GM20431 (cell line): Measurements from ENCODE around the gene BCORL1.

Source experiments
- in situ Hi-C: fragments of 300-500 bp; cut with MseI, MboI; formaldehyde crosslinking; loops from one replicate; pipeline ENCODE4 v1.15.0; 2020; ENCODE audit warnings: low sequenced_read_pairs; ENCODE audit not compliant: unreplicated experiment

BCORL1 gene

GRCh38 chrX:130084631-130085237 is 102.3 kb downstream of the BCORL1 start:
- in situ Hi-C loops = no loop called here

DNA sequence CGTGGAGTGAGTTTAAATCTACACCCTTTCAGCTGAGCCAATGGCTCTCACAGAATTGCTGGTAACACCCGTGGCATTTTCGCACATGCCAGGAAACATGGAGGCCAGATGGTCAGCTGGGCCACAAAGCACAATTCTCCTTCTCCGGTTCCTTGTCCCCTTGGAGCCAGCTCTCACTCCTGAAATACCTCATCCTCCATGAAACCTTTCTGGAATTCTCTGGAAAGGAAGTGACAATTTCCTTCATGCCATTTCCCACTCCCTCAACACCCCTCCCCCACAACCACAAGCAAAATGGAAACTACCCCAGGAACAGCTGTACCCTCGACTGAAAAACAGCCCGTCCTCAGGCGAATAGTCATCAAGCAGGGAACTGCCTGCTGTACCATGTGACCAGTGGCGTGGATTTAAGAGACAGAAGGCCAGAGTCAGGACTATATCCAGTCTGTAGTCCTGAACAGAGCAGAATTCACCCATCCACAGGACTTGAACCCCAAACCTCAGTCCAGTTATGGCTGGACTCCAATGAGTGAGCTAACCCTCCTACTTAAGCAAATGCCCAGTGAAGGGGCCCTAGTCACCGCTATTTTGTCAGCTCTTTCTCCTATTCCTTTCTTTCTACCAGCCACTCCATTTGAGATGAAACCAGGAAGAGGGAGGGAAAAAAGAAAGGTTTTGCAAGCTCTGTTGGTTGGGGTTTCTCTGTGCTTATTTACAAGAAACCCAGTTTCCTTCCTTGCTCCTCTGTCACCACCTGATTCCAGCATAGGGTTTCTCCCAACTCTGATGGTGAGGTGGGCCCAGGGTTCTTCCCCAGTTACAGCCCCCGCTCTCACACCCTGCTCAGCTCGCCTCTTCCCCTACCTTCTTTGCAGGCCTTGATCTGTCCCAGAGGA is 103.4 kb downstream of the BCORL1 start:
- in situ Hi-C loops = no loop called here

GRCh38 chrX:130086447-130087206 is 104.2 kb downstream of the BCORL1 start:
- in situ Hi-C loops = no loop called here

DNA sequence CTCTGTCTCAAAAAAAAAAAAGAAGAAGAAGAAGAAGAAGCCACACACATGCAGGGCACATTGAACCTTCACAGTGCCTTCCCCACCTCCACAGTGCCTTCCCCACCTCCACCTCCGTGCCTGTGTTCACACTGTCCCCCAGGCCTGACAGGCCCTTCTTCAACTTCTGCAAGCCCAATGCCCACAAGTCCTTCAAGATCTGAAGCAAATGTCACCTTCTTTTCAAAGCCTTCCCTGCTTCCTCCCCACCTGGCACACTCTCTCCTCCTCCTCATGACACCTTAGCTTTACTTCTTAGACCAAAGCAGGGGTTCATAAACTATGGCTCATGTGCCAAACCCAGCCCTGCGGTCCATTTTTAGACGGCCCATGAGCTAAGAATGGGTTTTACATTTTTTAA is 107.9 kb downstream of the BCORL1 start:
- in situ Hi-C loops = no loop called here

GRCh38 chrX:130091980-130092522 is 109.6 kb downstream of the BCORL1 start:
- in situ Hi-C loops = no loop called here

DNA sequence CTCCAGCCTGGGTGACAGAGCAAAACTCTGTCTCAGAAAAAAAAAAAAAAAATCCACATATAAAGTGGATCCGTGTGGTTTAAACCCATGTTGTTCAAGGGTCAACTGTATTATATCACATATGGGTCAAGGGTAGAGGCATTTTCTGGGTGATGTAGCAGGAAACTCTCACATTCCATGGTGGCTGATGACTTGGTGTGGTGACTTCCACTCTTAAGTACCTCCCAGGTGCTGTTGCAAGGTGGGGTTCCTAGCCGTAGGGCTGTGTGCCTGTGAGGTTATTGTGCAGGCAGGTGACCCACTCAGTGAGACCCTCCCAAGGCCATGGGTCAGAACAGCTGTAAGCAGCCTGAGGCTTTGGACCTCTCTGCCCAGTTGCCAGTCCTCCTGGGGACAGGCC is 110.8 kb downstream of the BCORL1 start:
- in situ Hi-C loops = no loop called here

GRCh38 chrX:130094696-130095095 is 112.3 kb downstream of the BCORL1 start:
- in situ Hi-C loops = no loop called here

DNA sequence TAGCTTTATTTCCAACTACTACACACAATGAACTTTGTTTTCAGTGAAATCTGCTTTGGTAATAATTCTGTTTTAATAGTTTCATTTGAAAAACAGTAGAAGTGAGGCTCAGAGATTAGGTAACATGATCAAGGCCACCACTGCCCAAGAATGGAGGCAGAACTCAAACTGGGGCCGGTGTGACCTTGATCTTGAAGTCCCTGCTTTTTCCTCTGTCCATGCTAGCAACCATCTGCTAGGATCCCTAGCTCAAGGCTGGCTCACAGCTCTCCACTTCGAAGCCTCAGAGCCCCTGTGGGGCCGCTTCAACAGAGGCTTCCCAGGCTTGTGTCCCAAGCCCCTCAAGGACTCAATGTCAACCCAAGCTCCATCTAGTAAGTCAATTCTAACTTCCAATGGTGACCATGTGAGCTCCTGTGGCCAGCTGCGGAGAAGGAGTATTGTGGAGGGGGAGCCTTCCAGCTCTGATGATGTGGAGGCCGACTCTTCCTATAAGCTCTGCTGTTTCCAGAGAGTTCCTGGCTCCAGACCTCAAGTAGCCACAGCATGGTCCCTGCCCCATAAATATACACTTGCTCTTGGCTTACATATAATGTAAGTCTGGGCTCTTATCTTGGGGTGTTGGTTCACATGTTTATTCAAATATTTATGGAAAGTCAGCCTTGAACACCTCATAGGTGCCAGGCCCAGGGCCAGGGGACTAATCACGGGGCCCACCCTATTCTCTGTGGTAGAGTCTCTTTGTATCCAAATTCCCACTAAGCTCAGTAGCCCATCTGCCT is 113.0 kb downstream of the BCORL1 start:
- in situ Hi-C loops = no loop called here

GRCh38 chrX:130097507-130098209 is 115.2 kb downstream of the BCORL1 start:
- in situ Hi-C loops = no loop called here

GRCh38 chrX:130098210-130098552 is 115.7 kb downstream of the BCORL1 start:
- in situ Hi-C loops = no loop called here

- in situ Hi-C loops = no loop called here
Measured at GRCh38 chrX:130100180-130100579, 117.7 kb downstream of the BCORL1 start.

- in situ Hi-C loops = no loop called here
Measured at GRCh38 chrX:130103605-130104004, 121.2 kb downstream of the BCORL1 start.

GRCh38 chrX:130105244-130105643 is 122.8 kb downstream of the BCORL1 start:
- in situ Hi-C loops = no loop called here

- in situ Hi-C loops = no loop called here
Measured at GRCh38 chrX:130106071-130106470, 123.6 kb downstream of the BCORL1 start.
